SU-DHL-6 (cell line): Measurements from ENCODE around the gene OSBPL6.

Experiments used
- EZH2phosphoT487 ChIP-seq: fragments of 200-600 bp; sonication (generic), shearing (Covaris generic); conservative IDR thresholded peaks from 2 replicates; pipeline ENCODE4 v1.6.1; 2018; ENCODE audit warnings: mild to moderate bottlenecking, antibody characterized with exemption, low read length, moderate library complexity, mixed read lengths
- TF ChIP-seq, protein P1 (sequence below): fragments of 200-600 bp; sonication (generic); IDR thresholded peaks from one replicate; pipeline ENCODE4 v1.5.1; 2017; ENCODE audit warnings: antibody characterized with exemption, mild to moderate bottlenecking, low read length, moderate library complexity; ENCODE audit not compliant: insufficient read depth, poor library complexity, severe bottlenecking

DNA sequence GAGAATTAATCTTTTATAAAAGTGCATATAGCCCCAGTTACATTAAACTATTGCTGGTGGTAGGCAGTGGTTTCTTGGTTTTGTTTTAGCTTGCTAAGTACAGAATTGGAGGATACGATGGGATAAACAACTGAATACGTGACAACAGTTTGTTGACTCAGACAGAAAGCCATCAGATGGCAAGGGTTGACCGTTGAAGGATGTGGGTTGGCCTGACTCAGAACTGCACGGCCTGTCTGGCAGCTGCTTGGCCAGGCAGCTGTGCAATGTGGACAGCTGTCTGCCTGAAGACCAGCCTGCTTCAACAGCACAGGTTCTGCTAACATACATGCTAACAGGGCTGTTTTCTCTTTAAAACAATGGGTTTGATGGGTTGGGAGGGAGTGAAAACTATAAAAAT is 210.1 kb downstream of the OSBPL6 start:
- TF ChIP-seq, protein P1, sequence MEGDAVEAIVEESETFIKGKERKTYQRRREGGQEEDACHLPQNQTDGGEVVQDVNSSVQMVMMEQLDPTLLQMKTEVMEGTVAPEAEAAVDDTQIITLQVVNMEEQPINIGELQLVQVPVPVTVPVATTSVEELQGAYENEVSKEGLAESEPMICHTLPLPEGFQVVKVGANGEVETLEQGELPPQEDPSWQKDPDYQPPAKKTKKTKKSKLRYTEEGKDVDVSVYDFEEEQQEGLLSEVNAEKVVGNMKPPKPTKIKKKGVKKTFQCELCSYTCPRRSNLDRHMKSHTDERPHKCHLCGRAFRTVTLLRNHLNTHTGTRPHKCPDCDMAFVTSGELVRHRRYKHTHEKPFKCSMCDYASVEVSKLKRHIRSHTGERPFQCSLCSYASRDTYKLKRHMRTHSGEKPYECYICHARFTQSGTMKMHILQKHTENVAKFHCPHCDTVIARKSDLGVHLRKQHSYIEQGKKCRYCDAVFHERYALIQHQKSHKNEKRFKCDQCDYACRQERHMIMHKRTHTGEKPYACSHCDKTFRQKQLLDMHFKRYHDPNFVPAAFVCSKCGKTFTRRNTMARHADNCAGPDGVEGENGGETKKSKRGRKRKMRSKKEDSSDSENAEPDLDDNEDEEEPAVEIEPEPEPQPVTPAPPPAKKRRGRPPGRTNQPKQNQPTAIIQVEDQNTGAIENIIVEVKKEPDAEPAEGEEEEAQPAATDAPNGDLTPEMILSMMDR, result no peak
- no peak for TF ChIP-seq EZH2phosphoT487
